K562 (cell line): ENCODE measurements around the gene CAV1.

ENCODE experiments used
- ARID3A ChIP-seq: IDR thresholded peaks from 2 replicates; pipeline ENCODE4 v1.6.1; 2012; ENCODE audit warnings: low read depth, low read length, improper control_type of control experiment, borderline replicate concordance
- BHLHE40 ChIP-seq: IDR thresholded peaks from 2 replicates; pipeline ENCODE4 v1.6.1; 2011; ENCODE audit warnings: low read length, improper control_type of control experiment
- CBX2 ChIP-seq: fragments of 200-600 bp; sonication (generic); IDR thresholded peaks from one replicate; pipeline ENCODE4 v1.6.1; 2012; ENCODE audit warnings: mild to moderate bottlenecking, low read length, inconsistent platforms; ENCODE audit not compliant: insufficient read depth, poor library complexity, severe bottlenecking
- PHF20 ChIP-seq: fragments of 450-650 bp; IDR thresholded peaks from 2 replicates; pipeline ENCODE4 v1.6.1; 2018; ENCODE audit not compliant: partially characterized antibody
- RAD21 ChIP-seq, 2 experiments: fragments of 250-450 bp in 1 of 2; fragments of 450-650 bp in 1 of 2; sonication (Bioruptor Pico) in 1 of 2; formaldehyde crosslinking in 1 of 2; IDR thresholded peaks in 1 of 2; conservative IDR thresholded peaks in 1 of 2; 2 replicates each; pipeline versions ENCODE4 v1.4.0 to v1.8.0; 2020 to 2022; ENCODE audit warnings: mild to moderate bottlenecking in 2 of 2, moderate library complexity in 1 of 2
- SMAD4 ChIP-seq: fragments of 250-450 bp; sonication (Bioruptor Pico); conservative IDR thresholded peaks from 2 replicates; pipeline ENCODE4 v1.8.0; 2021; ENCODE audit warnings: inconsistent platforms, mild to moderate bottlenecking, moderate library complexity
- SRSF7 ChIP-seq: fragments of 200-400 bp; formaldehyde crosslinking; optimal IDR thresholded peaks from 2 replicates; pipeline ENCODE3; 2017; ENCODE audit warnings: mild to moderate bottlenecking, low read depth, low read length
- TOE1 ChIP-seq, 2 experiments: fragments of 450-650 bp in 1 of 2; sonication (generic) in 1 of 2; formaldehyde crosslinking in 1 of 2; IDR thresholded peaks; 2 replicates each; pipeline versions ENCODE4 v1.7.1 to v1.8.0; 2016 to 2022; ENCODE audit warnings: borderline replicate concordance in 2 of 2, mild to moderate bottlenecking in 2 of 2, antibody characterized with exemption in 1 of 2, inconsistent platforms in 1 of 2, low read depth in 1 of 2, missing genetic modification reagents in 1 of 2, moderate library complexity in 1 of 2
- ZBTB26 ChIP-seq: fragments of 450-650 bp; formaldehyde crosslinking; IDR thresholded peaks from 2 replicates; pipeline ENCODE4 v1.4.0; 2022; ENCODE audit warnings: missing genetic modification characterization
- ZNF274 ChIP-seq: IDR thresholded peaks from 2 replicates; pipeline ENCODE4 v1.6.1; 2011; ENCODE audit warnings: low read depth, mild to moderate bottlenecking, low read length, moderate library complexity, borderline replicate concordance
- TF ChIP-seq, protein P1 (sequence below): fragments of 250-450 bp; sonication (Bioruptor Pico); IDR thresholded peaks from 2 replicates; pipeline ENCODE4 v1.4.0; 2020; ENCODE audit warnings: mild to moderate bottlenecking, moderate library complexity
- TF ChIP-seq, protein P2 (sequence below), 3 experiments: IDR thresholded peaks in 2 of 3; conservative IDR thresholded peaks in 1 of 3; 2 replicates each; pipeline ENCODE4 v1.5.1; 2011 to 2012; ENCODE audit warnings: low read length in 3 of 3, mild to moderate bottlenecking in 3 of 3, control low read depth in 2 of 3, improper control_type of control experiment in 1 of 3, inconsistent platforms in 1 of 3, low read depth in 1 of 3, mixed read lengths in 1 of 3, moderate library complexity in 1 of 3; ENCODE audit not compliant: insufficient read depth in 2 of 3
- TF ChIP-seq, protein P3 (sequence below): fragments of 250-450 bp; sonication (Bioruptor Pico); IDR thresholded peaks from 2 replicates; pipeline ENCODE4 v1.8.0; 2021; ENCODE audit warnings: mild to moderate bottlenecking, moderate library complexity

DNA sequence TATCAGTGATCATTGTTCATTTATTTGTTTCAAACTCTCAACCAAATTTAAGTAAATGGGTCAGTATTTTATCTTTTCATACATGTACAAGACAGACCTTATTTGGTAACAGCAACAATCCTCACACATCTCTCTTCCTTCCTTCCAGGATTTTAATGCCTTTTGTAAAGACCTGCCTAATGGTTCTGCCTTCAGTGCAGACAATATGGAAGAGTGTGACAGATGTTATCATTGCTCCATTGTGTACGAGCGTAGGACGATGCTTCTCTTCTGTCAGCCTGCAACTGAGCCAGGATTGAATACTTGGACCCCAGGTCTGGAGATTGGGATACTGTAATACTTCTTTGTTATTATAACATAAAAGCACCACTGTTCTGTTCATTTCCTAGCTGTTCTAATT, 19.0 kb upstream of the CAV1 start:
- no peak for TF ChIP-seq RAD21 (CRISPR knock-in tag; conservative IDR thresholded peaks at IDR 0.05 in 1 of 2, IDR thresholded peaks at IDR 0.05 in 1 of 2)
- TF ChIP-seq BHLHE40 = no peak
- TF ChIP-seq, protein P1, sequence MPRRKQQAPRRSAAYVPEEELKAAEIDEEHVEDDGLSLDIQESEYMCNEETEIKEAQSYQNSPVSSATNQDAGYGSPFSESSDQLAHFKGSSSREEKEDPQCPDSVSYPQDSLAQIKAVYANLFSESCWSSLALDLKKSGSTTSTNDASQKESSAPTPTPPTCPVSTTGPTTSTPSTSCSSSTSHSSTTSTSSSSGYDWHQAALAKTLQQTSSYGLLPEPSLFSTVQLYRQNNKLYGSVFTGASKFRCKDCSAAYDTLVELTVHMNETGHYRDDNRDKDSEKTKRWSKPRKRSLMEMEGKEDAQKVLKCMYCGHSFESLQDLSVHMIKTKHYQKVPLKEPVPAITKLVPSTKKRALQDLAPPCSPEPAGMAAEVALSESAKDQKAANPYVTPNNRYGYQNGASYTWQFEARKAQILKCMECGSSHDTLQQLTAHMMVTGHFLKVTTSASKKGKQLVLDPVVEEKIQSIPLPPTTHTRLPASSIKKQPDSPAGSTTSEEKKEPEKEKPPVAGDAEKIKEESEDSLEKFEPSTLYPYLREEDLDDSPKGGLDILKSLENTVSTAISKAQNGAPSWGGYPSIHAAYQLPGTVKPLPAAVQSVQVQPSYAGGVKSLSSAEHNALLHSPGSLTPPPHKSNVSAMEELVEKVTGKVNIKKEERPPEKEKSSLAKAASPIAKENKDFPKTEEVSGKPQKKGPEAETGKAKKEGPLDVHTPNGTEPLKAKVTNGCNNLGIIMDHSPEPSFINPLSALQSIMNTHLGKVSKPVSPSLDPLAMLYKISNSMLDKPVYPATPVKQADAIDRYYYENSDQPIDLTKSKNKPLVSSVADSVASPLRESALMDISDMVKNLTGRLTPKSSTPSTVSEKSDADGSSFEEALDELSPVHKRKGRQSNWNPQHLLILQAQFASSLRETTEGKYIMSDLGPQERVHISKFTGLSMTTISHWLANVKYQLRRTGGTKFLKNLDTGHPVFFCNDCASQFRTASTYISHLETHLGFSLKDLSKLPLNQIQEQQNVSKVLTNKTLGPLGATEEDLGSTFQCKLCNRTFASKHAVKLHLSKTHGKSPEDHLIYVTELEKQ = no peak
- TF ChIP-seq, protein P2, sequence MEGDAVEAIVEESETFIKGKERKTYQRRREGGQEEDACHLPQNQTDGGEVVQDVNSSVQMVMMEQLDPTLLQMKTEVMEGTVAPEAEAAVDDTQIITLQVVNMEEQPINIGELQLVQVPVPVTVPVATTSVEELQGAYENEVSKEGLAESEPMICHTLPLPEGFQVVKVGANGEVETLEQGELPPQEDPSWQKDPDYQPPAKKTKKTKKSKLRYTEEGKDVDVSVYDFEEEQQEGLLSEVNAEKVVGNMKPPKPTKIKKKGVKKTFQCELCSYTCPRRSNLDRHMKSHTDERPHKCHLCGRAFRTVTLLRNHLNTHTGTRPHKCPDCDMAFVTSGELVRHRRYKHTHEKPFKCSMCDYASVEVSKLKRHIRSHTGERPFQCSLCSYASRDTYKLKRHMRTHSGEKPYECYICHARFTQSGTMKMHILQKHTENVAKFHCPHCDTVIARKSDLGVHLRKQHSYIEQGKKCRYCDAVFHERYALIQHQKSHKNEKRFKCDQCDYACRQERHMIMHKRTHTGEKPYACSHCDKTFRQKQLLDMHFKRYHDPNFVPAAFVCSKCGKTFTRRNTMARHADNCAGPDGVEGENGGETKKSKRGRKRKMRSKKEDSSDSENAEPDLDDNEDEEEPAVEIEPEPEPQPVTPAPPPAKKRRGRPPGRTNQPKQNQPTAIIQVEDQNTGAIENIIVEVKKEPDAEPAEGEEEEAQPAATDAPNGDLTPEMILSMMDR (IDR thresholded peaks at IDR 0.05 in 2 of 3, conservative IDR thresholded peaks at IDR 0.05 in 1 of 3; ENCODE audit: insufficient read depth in 2 of 3, low read depth in 1 of 3, low read length in 3 of 3) = no peak
- TF ChIP-seq TOE1 (IDR thresholded peaks at IDR 0.05; ENCODE audit: borderline replicate concordance) = no peak
- TF ChIP-seq TOE1 (CRISPR knock-in tag; IDR thresholded peaks at IDR 0.05; ENCODE audit: borderline replicate concordance, low read depth) = no peak
- no peak for TF ChIP-seq CBX2
- no peak for TF ChIP-seq PHF20
- no peak for TF ChIP-seq ZNF274
- TF ChIP-seq, protein P3, sequence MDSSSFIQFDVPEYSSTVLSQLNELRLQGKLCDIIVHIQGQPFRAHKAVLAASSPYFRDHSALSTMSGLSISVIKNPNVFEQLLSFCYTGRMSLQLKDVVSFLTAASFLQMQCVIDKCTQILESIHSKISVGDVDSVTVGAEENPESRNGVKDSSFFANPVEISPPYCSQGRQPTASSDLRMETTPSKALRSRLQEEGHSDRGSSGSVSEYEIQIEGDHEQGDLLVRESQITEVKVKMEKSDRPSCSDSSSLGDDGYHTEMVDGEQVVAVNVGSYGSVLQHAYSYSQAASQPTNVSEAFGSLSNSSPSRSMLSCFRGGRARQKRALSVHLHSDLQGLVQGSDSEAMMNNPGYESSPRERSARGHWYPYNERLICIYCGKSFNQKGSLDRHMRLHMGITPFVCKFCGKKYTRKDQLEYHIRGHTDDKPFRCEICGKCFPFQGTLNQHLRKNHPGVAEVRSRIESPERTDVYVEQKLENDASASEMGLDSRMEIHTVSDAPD (CRISPR knock-in tag) = no peak
- no peak for TF ChIP-seq SMAD4 (CRISPR knock-in tag)
- TF ChIP-seq ZBTB26 (CRISPR knock-in tag) = no peak
- no peak for TF ChIP-seq ARID3A
- TF ChIP-seq SRSF7 = no peak
